Measurements from ENCODE around the gene EPM2AIP1.

GRCh38 chr3:36941162-36941561 is 51.8 kb downstream of the EPM2AIP1 start:
- TF ChIP-seq POLR2A (IDR thresholded peaks at IDR 0.05) (no peak), CTCF (IDR thresholded peaks at IDR 0.05) (no peak)
